ENCODE data around the gene SEMA4D.

Gene SEMA4D

GRCh38 chr9:89412541-89412940 lies 85.4 kb downstream of the SEMA4D start:
- H3K27ac ChIP-seq (ENCODE audit: low read length): no peak overlapping the region
- H3K4me1 ChIP-seq (ENCODE audit: low read length): peaks cover 7% of the 10 kb centered on the region
- no peak overlapping the region for H3K4me2 ChIP-seq (ENCODE audit: low read length)

GRCh38 chr9:89411759-89412158 lies 86.2 kb downstream of the SEMA4D start:
- Histone ChIP-seq H3K4me3 (ENCODE audit: low read length) (no peak overlapping the region), H3K9me3 (ENCODE audit: insufficient read depth, low read length) (no peaks in the 10 kb centered on the region), H3K79me2 (ENCODE audit: low read length) (no peaks in the 10 kb centered on the region), H3K4me1 (ENCODE audit: low read length) (no peaks in the 10 kb centered on the region), H2AFZ (ENCODE audit: low read depth, low read length) (no peak overlapping the region), H3K27me3 (ENCODE audit: low read depth, low read length) (no peaks in the 10 kb centered on the region), H4K20me1 (ENCODE audit: insufficient read depth, low read length) (0 out of 2 replicates have a peak, but pooled peaks cover 2% of the 10 kb centered on the region), H3K27ac (ENCODE audit: low read length) (no peak overlapping the region), H3K36me3 (replicated peaks; ENCODE audit: low read depth, low read length) (no peaks in the 10 kb centered on the region), H3K4me2 (ENCODE audit: low read length) (no peak overlapping the region), H3K9ac (ENCODE audit: low read length) (no peak overlapping the region)
- no peak for TF ChIP-seq EZH2phosphoT487 (IDR thresholded peaks at IDR 0.05; ENCODE audit: low read depth)
- no peak for TF ChIP-seq CTCF (IDR thresholded peaks at IDR 0.05; ENCODE audit: low read depth, low read length)

More at GRCh38 chr9:89412541-89412940, 85.4 kb downstream of the SEMA4D start:
- no peak overlapping the region for H3K4me3 ChIP-seq (ENCODE audit: low read length)
- no peak overlapping the region for H2AFZ ChIP-seq (ENCODE audit: low read depth, low read length)
- H3K9ac ChIP-seq (ENCODE audit: low read length): no peak overlapping the region
- no peak for TF ChIP-seq EZH2phosphoT487 (IDR thresholded peaks at IDR 0.05; ENCODE audit: low read depth)
- no peak for TF ChIP-seq CTCF (IDR thresholded peaks at IDR 0.05; ENCODE audit: low read depth, low read length)
- no peaks in the 10 kb centered on the region for H3K27me3 ChIP-seq (ENCODE audit: low read depth, low read length)
- H3K36me3 ChIP-seq (replicated peaks; ENCODE audit: low read depth, low read length): no peaks in the 10 kb centered on the region
- no peaks in the 10 kb centered on the region for H3K79me2 ChIP-seq (ENCODE audit: low read length)
- no peaks in the 10 kb centered on the region for H3K9me3 ChIP-seq (ENCODE audit: insufficient read depth, low read length)
- 0 out of 2 replicates have a peak, but pooled peaks cover 2% of the 10 kb centered on the region for H4K20me1 ChIP-seq (ENCODE audit: insufficient read depth, low read length)

GRCh38 chr9:89410641-89411350 lies 87.1 kb downstream of the SEMA4D start:
- Histone ChIP-seq H2AFZ (ENCODE audit: low read depth, low read length) (no peak overlapping the region), H3K4me1 (ENCODE audit: low read length) (peaks cover 4% of the 10 kb centered on the region; the same call in 1 of the 2 replicates), H3K79me2 (ENCODE audit: low read length) (no peaks in the 10 kb centered on the region), H3K27me3 (ENCODE audit: low read depth, low read length) (no peaks in the 10 kb centered on the region), H3K27ac (ENCODE audit: low read length) (no peak overlapping the region), H3K36me3 (replicated peaks; ENCODE audit: low read depth, low read length) (no peaks in the 10 kb centered on the region), H3K9ac (ENCODE audit: low read length) (no peak overlapping the region), H3K9me3 (ENCODE audit: insufficient read depth, low read length) (no peaks in the 10 kb centered on the region), H3K4me3 (ENCODE audit: low read length) (no peak overlapping the region), H4K20me1 (ENCODE audit: insufficient read depth, low read length) (no peaks in the 10 kb centered on the region), H3K4me2 (ENCODE audit: low read length) (no peak overlapping the region)
- TF ChIP-seq EZH2phosphoT487 (IDR thresholded peaks at IDR 0.05; ENCODE audit: low read depth): no peak
- 0 out of 2 replicates have a peak, but pooled peaks have one; percentile 8 for TF ChIP-seq CTCF (IDR thresholded peaks at IDR 0.05; ENCODE audit: low read depth, low read length)

- Histone ChIP-seq H3K4me2 (ENCODE audit: low read length) (no peak overlapping the region), H3K4me1 (ENCODE audit: low read length) (peaks cover 6% of the 10 kb centered on the region; the same call in 1 of the 2 replicates), H3K79me2 (ENCODE audit: low read length) (no peaks in the 10 kb centered on the region), H4K20me1 (ENCODE audit: insufficient read depth, low read length) (no peaks in the 10 kb centered on the region), H2AFZ (ENCODE audit: low read depth, low read length) (no peak overlapping the region), H3K9me3 (ENCODE audit: insufficient read depth, low read length) (no peaks in the 10 kb centered on the region), H3K27ac (ENCODE audit: low read length) (no peak overlapping the region), H3K27me3 (ENCODE audit: low read depth, low read length) (no peaks in the 10 kb centered on the region), H3K4me3 (ENCODE audit: low read length) (no peak overlapping the region), H3K9ac (ENCODE audit: low read length) (no peak overlapping the region), H3K36me3 (replicated peaks; ENCODE audit: low read depth, low read length) (no peaks in the 10 kb centered on the region)
- no peak for TF ChIP-seq EZH2phosphoT487 (IDR thresholded peaks at IDR 0.05; ENCODE audit: low read depth)
- TF ChIP-seq CTCF (IDR thresholded peaks at IDR 0.05; ENCODE audit: low read depth, low read length): no peak
These were observed 87.9 kb downstream of the SEMA4D start for GRCh38 chr9:89410022-89410421.
